Neuronal stem cell (in vitro differentiated cells): ENCODE measurements around the gene TFB1M.
"Not testable (repeated sequence)": the region's sequence is repeated elsewhere in the genome, so short reads cannot be mapped to it uniquely, and the experiment has no call there.

Experiments
- DNase-seq: peaks from one replicate; pipeline ENCODE4 v3.0.0-alpha.2; 2013; ENCODE audit warnings: low spot score
- H2AFZ ChIP-seq: one replicate; pipeline ENCODE4 v1.6.1; 2013; ENCODE audit warnings: mild to moderate bottlenecking, low read length, inconsistent platforms
- H2AK5ac ChIP-seq: 2 replicates; pipeline ENCODE4 v1.6.1; 2013; ENCODE audit warnings: low read depth, mild to moderate bottlenecking, inconsistent platforms, low read length, moderate library complexity, mixed read lengths
- H2BK120ac ChIP-seq: 2 replicates; pipeline ENCODE4 v1.6.1; 2013; ENCODE audit warnings: low read depth, mild to moderate bottlenecking, inconsistent platforms, low read length, moderate library complexity, mixed read lengths
- H2BK12ac ChIP-seq: one replicate; pipeline ENCODE4 v1.6.1; 2013; ENCODE audit warnings: low read length, inconsistent platforms
- H2BK15ac ChIP-seq: 2 replicates; pipeline ENCODE4 v1.6.1; 2013; ENCODE audit warnings: mild to moderate bottlenecking, low read length, inconsistent platforms, mixed read lengths
- H2BK5ac ChIP-seq: one replicate; pipeline ENCODE4 v1.6.1; 2013; ENCODE audit warnings: inconsistent platforms, mild to moderate bottlenecking, low read length, moderate library complexity
- H3K14ac ChIP-seq: one replicate; pipeline ENCODE4 v1.6.1; 2013; ENCODE audit warnings: low read length, inconsistent platforms
- H3K18ac ChIP-seq: 2 replicates; pipeline ENCODE4 v1.6.1; 2013; ENCODE audit warnings: low read length, inconsistent platforms
- H3K23ac ChIP-seq: 2 replicates; pipeline ENCODE4 v1.6.1; 2013; ENCODE audit warnings: low read depth, mild to moderate bottlenecking, mixed read lengths, low read length, inconsistent platforms; ENCODE audit not compliant: poor library complexity
- H3K27ac ChIP-seq: replicated peaks from 3 replicates; pipeline ENCODE4 v1.5.1; 2013; ENCODE audit warnings: low read length, inconsistent platforms
- H3K27me3 ChIP-seq, 3 experiments: 2 replicates each; pipeline ENCODE4 v1.6.1; 2013; ENCODE audit warnings: low read length in 3 of 3, mild to moderate bottlenecking in 2 of 3, inconsistent platforms in 1 of 3, low read depth in 1 of 3, mixed read lengths in 1 of 3, moderate library complexity in 1 of 3; ENCODE audit not compliant: control insufficient read depth in 3 of 3, insufficient read depth in 3 of 3
- H3K36me3 ChIP-seq, 2 donors: replicated peaks in 1 of 2; 2 replicates each; pipeline ENCODE4 v1.6.1; 2013; ENCODE audit warnings: low read length in 2 of 2; ENCODE audit not compliant: control insufficient read depth in 2 of 2, insufficient read depth in 2 of 2
- H3K4ac ChIP-seq: 2 replicates; pipeline ENCODE4 v1.6.1; 2013; ENCODE audit warnings: inconsistent platforms, mild to moderate bottlenecking, low read length, moderate library complexity
- H3K4me1 ChIP-seq, 2 donors: 1 replicate in 1 of 2; 2 replicates in 1 of 2; pipeline ENCODE4 v1.6.1; 2013; ENCODE audit warnings: low read length in 2 of 2, low read depth in 1 of 2; ENCODE audit not compliant: control insufficient read depth in 2 of 2, insufficient read depth in 1 of 2
- H3K4me2 ChIP-seq: one replicate; pipeline ENCODE4 v1.6.1; 2013; ENCODE audit warnings: mild to moderate bottlenecking, low read length, inconsistent platforms; ENCODE audit not compliant: insufficient read depth, poor library complexity, severe bottlenecking
- H3K4me3 ChIP-seq, 2 donors: 2 replicates each; pipeline ENCODE4 v1.5.1; 2013; ENCODE audit warnings: low read length in 2 of 2, mild to moderate bottlenecking in 2 of 2, inconsistent platforms in 1 of 2, moderate library complexity in 1 of 2
- H3K79me1 ChIP-seq: one replicate; pipeline ENCODE4 v1.6.1; 2013; ENCODE audit warnings: low read depth, mild to moderate bottlenecking, inconsistent platforms, low read length, moderate library complexity
- H3K9ac ChIP-seq: one replicate; pipeline ENCODE4 v1.6.1; 2013; ENCODE audit warnings: mild to moderate bottlenecking, low read depth, low read length, inconsistent platforms; ENCODE audit not compliant: poor library complexity
- H3K9me3 ChIP-seq, 2 donors: replicated peaks in 1 of 2; 2 replicates each; pipeline versions ENCODE3 to v1.6.1; 2013; ENCODE audit warnings: low read length in 2 of 2, mild to moderate bottlenecking in 2 of 2, inconsistent platforms in 1 of 2, low read depth in 1 of 2, mixed read lengths in 1 of 2, moderate library complexity in 1 of 2; ENCODE audit not compliant: control insufficient read depth in 2 of 2, insufficient read depth in 1 of 2
- H4K8ac ChIP-seq: one replicate; pipeline ENCODE4 v1.6.1; 2013; ENCODE audit warnings: low read depth, mild to moderate bottlenecking, inconsistent platforms, low read length, moderate library complexity
- H4K91ac ChIP-seq: one replicate; pipeline ENCODE4 v1.6.1; 2013; ENCODE audit warnings: low read length, low read depth, mild to moderate bottlenecking, inconsistent platforms; ENCODE audit not compliant: poor library complexity
- WGBS, 2 donors: extraction: QIAGEN DNeasy Blood & Tissue Kit; methylation state at CpG; one replicate each; pipeline ENCODE4 v1.1.7; 2013; ENCODE audit warnings: missing lambda C conversion rate in 2 of 2, mixed read lengths in 1 of 2; ENCODE audit not compliant: insufficient read length in 2 of 2, insufficient replicate concordance in 1 of 2; ENCODE audit errors: extremely low coverage in 2 of 2; 5-methylcytosine and 5-hydroxymethylcytosine counted together

TFB1M gene

DNA sequence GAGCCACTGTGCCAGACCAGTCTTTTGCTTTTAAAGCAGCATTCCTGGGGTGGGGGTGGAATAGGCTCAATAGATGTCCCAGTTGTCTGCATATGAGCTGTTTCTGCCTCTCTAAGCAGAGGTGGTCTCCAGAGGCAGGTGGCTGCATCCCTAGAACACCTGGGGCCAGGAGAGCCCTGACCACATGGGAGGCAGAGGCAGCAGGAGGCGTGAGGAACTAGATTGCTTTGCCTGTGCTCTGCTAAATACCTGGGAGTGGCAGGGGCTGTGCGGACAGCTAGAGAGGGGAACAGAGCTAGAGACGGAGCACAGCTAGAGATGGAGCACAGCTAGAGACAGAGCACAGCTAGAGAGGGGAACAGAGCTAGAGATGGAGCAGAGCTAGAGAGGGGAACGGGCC, 79.6 kb downstream of the TFB1M start:
- Histone ChIP-seq H3K79me1 (no peaks in the 10 kb centered on the region), H3K4me1 (no peaks in the 10 kb centered on the region), H3K9me3 (peaks cover 8 to 26% of the 10 kb centered on the region in 2 donors), H3K4ac (no peak overlapping the region), H2BK5ac (no peak overlapping the region), H3K14ac (no peak overlapping the region), H4K91ac (no peak overlapping the region), H3K27me3 (no peaks in the 10 kb centered on the region), H2AFZ (no peak overlapping the region), H2BK15ac (no peak overlapping the region), H2AK5ac (no peak overlapping the region), H2BK12ac (no peak overlapping the region), H3K23ac (no peak overlapping the region), H3K4me2 (no peak overlapping the region), H3K36me3 (peaks cover 0 to 67% of the 10 kb centered on the region in 2 donors), H4K8ac (no peak overlapping the region), H3K4me3 (no peak overlapping the region), H3K9ac (no peak overlapping the region), H3K18ac (peak overlapping the region; percentile 2), H2BK120ac (no peak overlapping the region), H3K27ac (no peak overlapping the region)
- whole genome bisulfite sequencing, 2 donors, result no CpG with 5 or more reads among the region's 4 CpGs
- no peak for DNase-seq

DNA sequence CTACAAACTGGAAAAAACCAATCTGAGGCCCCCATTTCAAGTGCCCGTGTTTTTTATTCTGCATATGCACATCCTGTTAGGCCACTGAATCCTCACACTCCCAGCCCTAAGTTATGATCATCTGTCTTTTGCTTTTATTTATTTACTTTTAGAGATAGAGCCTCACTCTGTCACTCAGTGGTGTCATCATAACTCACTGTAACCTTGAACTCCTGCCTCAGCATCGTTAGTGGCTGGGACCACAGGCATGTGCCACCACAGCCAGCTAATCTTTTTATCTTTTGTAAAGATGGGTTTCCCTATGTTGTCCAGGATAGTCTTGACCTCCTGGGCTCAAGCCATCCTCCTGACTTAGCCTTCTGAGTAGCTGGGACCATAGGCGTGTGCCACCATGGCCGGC, 80.1 kb downstream of the TFB1M start:
- Histone ChIP-seq H2BK15ac (no peak overlapping the region), H3K27ac (no peak overlapping the region), H3K79me1 (no peaks in the 10 kb centered on the region), H3K9me3 (peaks cover 7 to 29% of the 10 kb centered on the region in 2 donors), H3K9ac (no peak overlapping the region), H3K27me3 (no peaks in the 10 kb centered on the region), H2AK5ac (no peak overlapping the region), H3K23ac (no peak overlapping the region), H3K4ac (no peak overlapping the region), H2AFZ (no peak overlapping the region), H3K14ac (no peak overlapping the region), H4K91ac (no peak overlapping the region), H3K36me3 (peaks cover 0 to 67% of the 10 kb centered on the region in 2 donors), H2BK120ac (no peak overlapping the region), H3K4me3 (no peak overlapping the region), H2BK12ac (no peak overlapping the region), H2BK5ac (no peak overlapping the region), H3K4me2 (no peak overlapping the region), H3K4me1 (no peaks in the 10 kb centered on the region), H3K18ac (no peak overlapping the region), H4K8ac (no peak overlapping the region)
- no peak for DNase-seq
- WGBS, 2 donors, result no CpG with 5 or more reads among the region's 4 CpGs

DNA sequence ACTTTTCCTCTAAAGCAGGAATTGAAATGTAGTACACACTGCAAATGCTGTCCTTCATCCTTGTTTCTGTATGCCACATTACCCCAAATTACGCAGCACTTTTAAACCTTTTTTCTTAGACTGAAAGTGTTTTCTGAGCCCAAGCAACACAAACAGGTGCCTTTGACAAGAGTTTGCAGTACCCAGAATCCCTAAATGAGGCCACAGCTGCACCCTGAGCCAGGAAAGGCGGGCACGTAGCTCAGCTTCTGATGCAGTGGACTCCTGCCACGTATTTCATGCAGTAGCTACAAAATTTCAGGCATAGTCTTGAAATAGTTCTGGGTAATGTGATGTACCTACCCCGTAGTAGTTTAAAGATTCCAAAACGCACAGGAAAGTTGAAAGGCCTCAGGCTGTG, 81.4 kb downstream of the TFB1M start:
- Histone ChIP-seq H3K36me3 (peaks cover 0 to 70% of the 10 kb centered on the region in 2 donors), H3K9ac (no peak overlapping the region), H2AFZ (no peak overlapping the region), H3K79me1 (no peaks in the 10 kb centered on the region), H3K27ac (no peak overlapping the region), H3K4me2 (no peak overlapping the region), H4K91ac (no peak overlapping the region), H3K4me1 (no peaks in the 10 kb centered on the region), H3K23ac (no peak overlapping the region), H4K8ac (no peak overlapping the region), H2AK5ac (no peak overlapping the region), H3K18ac (no peak overlapping the region), H3K4ac (no peak overlapping the region), H3K14ac (no peak overlapping the region), H3K9me3 (peaks cover 4 to 22% of the 10 kb centered on the region in 2 donors), H3K4me3 (no peak overlapping the region), H2BK5ac (no peak overlapping the region), H3K27me3 (no peaks in the 10 kb centered on the region), H2BK12ac (no peak overlapping the region), H2BK120ac (no peak overlapping the region), H2BK15ac (no peak overlapping the region)
- no peak for DNase-seq
- no CpG with 5 or more reads among the region's 6 CpGs for WGBS, 2 donors

DNA sequence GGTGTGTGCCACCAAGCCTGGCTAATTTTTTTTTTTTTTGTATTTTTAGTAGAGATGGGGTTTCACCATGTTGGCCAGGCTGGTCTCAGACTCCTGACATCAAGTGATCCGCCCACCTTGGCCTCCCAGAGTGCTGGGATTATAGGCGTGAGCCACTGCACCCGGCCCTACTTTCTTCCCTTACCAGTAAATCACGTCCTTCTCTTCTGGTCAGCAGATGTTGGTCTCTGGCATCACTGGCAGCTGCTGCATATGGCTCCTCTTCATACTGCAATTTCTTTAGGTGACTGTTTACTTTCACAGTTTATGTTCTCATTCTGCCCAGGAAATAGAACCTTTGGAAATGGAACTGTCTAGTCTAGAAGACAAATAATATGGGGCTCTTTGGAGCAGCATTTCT, 83.3 kb downstream of the TFB1M start:
- H2BK15ac ChIP-seq, H3K4me3 ChIP-seq, H2BK120ac ChIP-seq, H3K4me2 ChIP-seq, H2AK5ac ChIP-seq, H3K14ac ChIP-seq, H4K8ac ChIP-seq, H3K23ac ChIP-seq, H3K27me3 ChIP-seq, H2BK12ac ChIP-seq, H3K4ac ChIP-seq, H4K91ac ChIP-seq, H3K4me1 ChIP-seq, H3K9ac ChIP-seq, H2BK5ac ChIP-seq, H3K79me1 ChIP-seq, H3K27ac ChIP-seq, DNase-seq, H2AFZ ChIP-seq, H3K18ac ChIP-seq: not testable (repeated sequence)
- Histone ChIP-seq H3K9me3 (peaks cover 7 to 13% of the 10 kb centered on the region in 2 donors), H3K36me3 (peaks cover 0 to 74% of the 10 kb centered on the region in 2 donors)
- WGBS, 2 donors, result no CpG with 5 or more reads among the region's 4 CpGs
